ENCODE results near the gene NHLRC4. TPM values are rescaled to one million over a fixed set of nuclear protein-coding genes. Genes with fewer than 3 reads are reported as not detected.

Gene NHLRC4
- total and polyA plus RNA-seq, 2 of the 13 experiments (the other 11 are each of a cell fraction or from before 2014, with no cell fraction given): 0.40 to 0.59 TPM

DNA sequence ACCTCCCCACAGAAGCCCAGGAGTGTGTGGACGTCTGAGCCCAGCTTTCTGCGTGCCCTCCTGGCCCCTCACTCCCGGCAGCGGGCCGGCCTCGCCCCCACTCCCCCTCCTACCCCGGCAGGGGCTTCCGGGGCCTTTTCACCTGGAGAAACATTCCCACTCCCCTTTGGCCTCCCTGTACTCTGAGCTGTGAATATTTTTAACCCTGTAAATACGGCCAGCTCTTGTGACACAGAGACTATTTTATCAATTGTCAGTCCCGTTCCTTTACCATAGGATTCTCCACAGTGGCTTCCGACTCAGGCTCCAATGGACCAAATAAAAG is 12.5 kb upstream of the NHLRC4 start (continued):
- TF ChIP-seq, protein P1, sequence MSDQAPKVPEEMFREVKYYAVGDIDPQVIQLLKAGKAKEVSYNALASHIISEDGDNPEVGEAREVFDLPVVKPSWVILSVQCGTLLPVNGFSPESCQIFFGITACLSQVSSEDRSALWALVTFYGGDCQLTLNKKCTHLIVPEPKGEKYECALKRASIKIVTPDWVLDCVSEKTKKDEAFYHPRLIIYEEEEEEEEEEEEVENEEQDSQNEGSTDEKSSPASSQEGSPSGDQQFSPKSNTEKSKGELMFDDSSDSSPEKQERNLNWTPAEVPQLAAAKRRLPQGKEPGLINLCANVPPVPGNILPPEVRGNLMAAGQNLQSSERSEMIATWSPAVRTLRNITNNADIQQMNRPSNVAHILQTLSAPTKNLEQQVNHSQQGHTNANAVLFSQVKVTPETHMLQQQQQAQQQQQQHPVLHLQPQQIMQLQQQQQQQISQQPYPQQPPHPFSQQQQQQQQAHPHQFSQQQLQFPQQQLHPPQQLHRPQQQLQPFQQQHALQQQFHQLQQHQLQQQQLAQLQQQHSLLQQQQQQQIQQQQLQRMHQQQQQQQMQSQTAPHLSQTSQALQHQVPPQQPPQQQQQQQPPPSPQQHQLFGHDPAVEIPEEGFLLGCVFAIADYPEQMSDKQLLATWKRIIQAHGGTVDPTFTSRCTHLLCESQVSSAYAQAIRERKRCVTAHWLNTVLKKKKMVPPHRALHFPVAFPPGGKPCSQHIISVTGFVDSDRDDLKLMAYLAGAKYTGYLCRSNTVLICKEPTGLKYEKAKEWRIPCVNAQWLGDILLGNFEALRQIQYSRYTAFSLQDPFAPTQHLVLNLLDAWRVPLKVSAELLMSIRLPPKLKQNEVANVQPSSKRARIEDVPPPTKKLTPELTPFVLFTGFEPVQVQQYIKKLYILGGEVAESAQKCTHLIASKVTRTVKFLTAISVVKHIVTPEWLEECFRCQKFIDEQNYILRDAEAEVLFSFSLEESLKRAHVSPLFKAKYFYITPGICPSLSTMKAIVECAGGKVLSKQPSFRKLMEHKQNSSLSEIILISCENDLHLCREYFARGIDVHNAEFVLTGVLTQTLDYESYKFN (CRISPR knock-in tag; conservative IDR thresholded peaks at IDR 0.05): peak; percentile 72
- TF ChIP-seq ZFP90 (CRISPR knock-in tag; IDR thresholded peaks at IDR 0.05; ENCODE audit: borderline replicate concordance) (no peak), ZFX (CRISPR knock-in tag; IDR thresholded peaks at IDR 0.05; ENCODE audit: low read depth) (peak; percentile 19; the same call in 1 of the 2 replicates), ETV5 (CRISPR knock-in tag; IDR thresholded peaks at IDR 0.05; ENCODE audit: borderline replicate concordance) (peak; percentile 59; the same call in 1 of the 2 replicates)
- TF ChIP-seq, protein P2, sequence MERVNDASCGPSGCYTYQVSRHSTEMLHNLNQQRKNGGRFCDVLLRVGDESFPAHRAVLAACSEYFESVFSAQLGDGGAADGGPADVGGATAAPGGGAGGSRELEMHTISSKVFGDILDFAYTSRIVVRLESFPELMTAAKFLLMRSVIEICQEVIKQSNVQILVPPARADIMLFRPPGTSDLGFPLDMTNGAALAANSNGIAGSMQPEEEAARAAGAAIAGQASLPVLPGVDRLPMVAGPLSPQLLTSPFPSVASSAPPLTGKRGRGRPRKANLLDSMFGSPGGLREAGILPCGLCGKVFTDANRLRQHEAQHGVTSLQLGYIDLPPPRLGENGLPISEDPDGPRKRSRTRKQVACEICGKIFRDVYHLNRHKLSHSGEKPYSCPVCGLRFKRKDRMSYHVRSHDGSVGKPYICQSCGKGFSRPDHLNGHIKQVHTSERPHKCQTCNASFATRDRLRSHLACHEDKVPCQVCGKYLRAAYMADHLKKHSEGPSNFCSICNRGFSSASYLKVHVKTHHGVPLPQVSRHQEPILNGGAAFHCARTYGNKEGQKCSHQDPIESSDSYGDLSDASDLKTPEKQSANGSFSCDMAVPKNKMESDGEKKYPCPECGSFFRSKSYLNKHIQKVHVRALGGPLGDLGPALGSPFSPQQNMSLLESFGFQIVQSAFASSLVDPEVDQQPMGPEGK (CRISPR knock-in tag; IDR thresholded peaks at IDR 0.05): 0 out of 2 replicates have a peak, but pooled peaks have one; percentile 19

DNA sequence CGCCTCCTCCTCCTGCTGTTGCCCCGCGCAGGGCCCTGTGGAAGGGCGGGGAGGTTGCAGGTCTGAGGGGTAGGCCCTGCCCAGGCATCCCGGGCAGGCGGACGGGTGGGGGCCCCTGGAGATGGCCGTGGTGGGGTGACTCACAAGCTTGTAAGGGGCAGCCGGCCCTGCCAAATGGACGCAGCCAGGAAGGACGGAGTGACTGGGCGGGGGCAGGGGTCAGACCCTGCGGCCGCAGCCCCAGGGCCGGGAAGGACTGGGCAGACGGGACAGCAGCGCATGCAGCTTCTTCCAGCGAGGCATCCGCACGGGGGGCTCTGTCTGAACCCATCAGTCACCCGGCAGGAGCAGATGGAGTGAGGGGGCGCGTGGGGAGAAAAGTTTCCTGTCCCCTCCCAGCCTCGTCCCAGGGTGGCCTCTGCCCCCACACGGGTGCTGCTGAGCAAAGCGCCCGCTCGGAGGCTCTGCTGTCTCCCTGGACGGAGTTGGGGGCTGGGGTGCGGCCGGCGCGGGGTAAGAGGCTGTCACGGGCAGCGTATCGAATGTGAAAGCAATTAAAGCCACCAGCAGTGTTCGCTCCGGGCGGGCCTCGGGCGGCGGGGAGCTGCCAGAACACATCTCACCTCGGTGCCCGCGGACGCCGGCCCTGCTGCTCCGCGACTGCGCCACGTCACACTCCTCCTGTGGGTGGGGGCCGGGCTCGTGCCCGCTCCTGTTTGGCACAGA is 12.0 kb upstream of the NHLRC4 start:
- Histone ChIP-seq H4K20me1 (ENCODE audit: insufficient read depth, low read length) (no peaks in the 10 kb centered on the region), H3K4me1 (ENCODE audit: insufficient read depth, low read length) (peaks cover 63% of the 10 kb centered on the region), H3K9me3 (ENCODE audit: low read length) (no peaks in the 10 kb centered on the region), H3K4me3 (replicated peaks in 1 of 3; ENCODE audit: insufficient read depth in 1 of 3, low read depth in 2 of 3, low read length in 3 of 3) (no peak overlapping the region), H3K27me3 (ENCODE audit: control insufficient read depth in 1 of 2, insufficient read depth in 2 of 2, low read length in 2 of 2) (peaks cover 2 to 14% of the 10 kb centered on the region in 2 experiments; a peak in 3 of 5 replicates), H3K4me2 (ENCODE audit: low read depth, low read length) (peak overlapping the region; percentile 13; the same call in 1 of the 2 replicates), H3K27ac (ENCODE audit: extremely low read length, insufficient read depth, low read length) (peak overlapping the region; percentile 67), H3K9ac (ENCODE audit: insufficient read depth, low read depth, low read length) (no peak overlapping the region), H3K36me3 (replicated peaks in 1 of 2; ENCODE audit: control insufficient read depth in 1 of 2, insufficient read depth in 2 of 2, low read length in 2 of 2) (peaks cover 0 to 3% of the 10 kb centered on the region in 2 experiments; a peak in 1 of 5 replicates), H2AFZ (ENCODE audit: low read length) (no peak overlapping the region), H3K79me2 (ENCODE audit: insufficient read depth, low read length) (no peaks in the 10 kb centered on the region)
- intact Hi-C loops (cut with micrococcal nuclease; ENCODE audit: unreplicated experiment): no loop called here
- ATAC-seq: no peak
- in situ Hi-C loops (cut with HindIII; ENCODE audit: extremely low pct_ligation_motif_present, low pct_unique_long_range_greater_than_20kb): no loop called here
- DNase-seq (ENCODE audit: low spot score): no peak
- FAIRE-seq: no peak
- POLR2A ChIA-PET: interaction anchor here (1.0 kb wide), 1 partner anchor 11 kb away, joined by 3 read pairs; no protein-coding TSS in a partner anchor
- no TSS peak for BruUV-seq (replicated peaks)
- CTCF ChIA-PET (ENCODE audit: low intra/inter-chr PET ratio, low total read pairs): no interaction called here
- 91% methylated on average over 48 of the region's 54 CpGs for WGBS (ENCODE audit: low lambda C conversion rate)
- 0 out of 2 replicates have a peak, but pooled peaks have one; percentile 30 for TF ChIP-seq RBFOX2 (IDR thresholded peaks at IDR 0.05; ENCODE audit: low read depth, low read length)
- no peak for TF ChIP-seq ZNF207 (IDR thresholded peaks at IDR 0.05; ENCODE audit: borderline replicate concordance)
- TF ChIP-seq PRPF4 (IDR thresholded peaks at IDR 0.05; ENCODE audit: low read depth, low read length, poor library complexity, severe bottlenecking): peak; percentile 33
- TF ChIP-seq, protein P3, sequence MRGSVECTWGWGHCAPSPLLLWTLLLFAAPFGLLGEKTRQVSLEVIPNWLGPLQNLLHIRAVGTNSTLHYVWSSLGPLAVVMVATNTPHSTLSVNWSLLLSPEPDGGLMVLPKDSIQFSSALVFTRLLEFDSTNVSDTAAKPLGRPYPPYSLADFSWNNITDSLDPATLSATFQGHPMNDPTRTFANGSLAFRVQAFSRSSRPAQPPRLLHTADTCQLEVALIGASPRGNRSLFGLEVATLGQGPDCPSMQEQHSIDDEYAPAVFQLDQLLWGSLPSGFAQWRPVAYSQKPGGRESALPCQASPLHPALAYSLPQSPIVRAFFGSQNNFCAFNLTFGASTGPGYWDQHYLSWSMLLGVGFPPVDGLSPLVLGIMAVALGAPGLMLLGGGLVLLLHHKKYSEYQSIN (CRISPR knock-in tag; IDR thresholded peaks at IDR 0.05; ENCODE audit: borderline replicate concordance): no peak
- peak; percentile 69 for TF ChIP-seq SRSF1 (optimal IDR thresholded peaks at IDR 0.05; ENCODE audit: low read depth, low read length)
- peak; percentile 67 for TF ChIP-seq RBM22 (optimal IDR thresholded peaks at IDR 0.05; ENCODE audit: low read length)
- no peak for TF ChIP-seq ZNF629 (CRISPR knock-in tag; conservative IDR thresholded peaks at IDR 0.05)
- TF ChIP-seq ZNF652 (CRISPR knock-in tag; IDR thresholded peaks at IDR 0.05; ENCODE audit: borderline replicate concordance, low read depth): peak; percentile 16; the same call in 1 of the 2 replicates
- TF ChIP-seq AGO2 (optimal IDR thresholded peaks at IDR 0.05; ENCODE audit: low read depth, low read length): peak; percentile 92
- peak; percentile 60 for TF ChIP-seq XRCC5 (optimal IDR thresholded peaks at IDR 0.05; ENCODE audit: low read length)
- peak; percentile 18; the same call in 1 of the 2 replicates for TF ChIP-seq ZNF850 (CRISPR knock-in tag; conservative IDR thresholded peaks at IDR 0.05)
